CD4-positive, CD25-positive, alpha-beta regulatory T cell (primary cell): ENCODE results near the gene MYMK. TPM values are rescaled to one million over a fixed set of nuclear protein-coding genes. Genes with fewer than 3 reads are reported as not detected.
A peak's percentile ranks its signal among the peaks of the same experiment; 100 is the strongest.

ENCODE experiments used
- ATAC-seq, 2 donors: fragments of 150-1000 bp; cut with Tn5 transposase; one replicate each; pipeline ENCODE4 v1.10.0; 2021; ENCODE audit warnings: low read depth in 2 of 2, moderate number of reproducible peaks in 2 of 2, moderate library complexity in 1 of 2
- DNase-seq, 3 donors: peaks; one replicate each; pipeline versions ENCODE4 v3.0.0 to v3.0.0-alpha.2; 2012 to 2022; ENCODE audit warnings: mixed read lengths in 1 of 3
- H3K27ac ChIP-seq: one replicate; pipeline ENCODE4 v1.7.0; 2013; ENCODE audit warnings: mild to moderate bottlenecking, low read length; ENCODE audit not compliant: insufficient read depth, poor library complexity, severe bottlenecking
- H3K27me3 ChIP-seq: one replicate; pipeline ENCODE4 v1.7.0; 2013; ENCODE audit warnings: low read length; ENCODE audit not compliant: control insufficient read depth, insufficient read depth
- H3K36me3 ChIP-seq: one replicate; pipeline ENCODE4 v1.7.0; 2013; ENCODE audit warnings: mild to moderate bottlenecking, low read length, moderate library complexity; ENCODE audit not compliant: control insufficient read depth, insufficient read depth
- H3K4me1 ChIP-seq: 2 replicates; pipeline ENCODE4 v1.7.0; 2013; ENCODE audit warnings: mild to moderate bottlenecking, low read length; ENCODE audit not compliant: insufficient read depth, control insufficient read depth, poor library complexity, severe bottlenecking
- H3K4me3 ChIP-seq: one replicate; pipeline ENCODE4 v1.7.0; 2013; ENCODE audit warnings: low read depth, mild to moderate bottlenecking, low read length, moderate library complexity
- H3K9me3 ChIP-seq, 2 experiments: 1 replicate in 1 of 2; 2 replicates in 1 of 2; pipeline ENCODE4 v1.7.0; 2013; ENCODE audit warnings: low read length in 2 of 2, mild to moderate bottlenecking in 1 of 2, moderate library complexity in 1 of 2; ENCODE audit not compliant: control insufficient read depth in 2 of 2
- H3K27ac Mint-ChIP-seq, 3 donors: one replicate each; pipeline ENCODE4 v1.8.0; 2020 to 2022; ENCODE audit warnings: mild to moderate bottlenecking in 3 of 3, mixed read lengths in 3 of 3, moderate library complexity in 2 of 3
- H3K27me3 Mint-ChIP-seq: one replicate; pipeline ENCODE4 v1.8.0; 2022; ENCODE audit warnings: mild to moderate bottlenecking, mixed read lengths
- H3K36me3 Mint-ChIP-seq: one replicate; pipeline ENCODE4 v1.8.0; 2020; ENCODE audit warnings: mixed read lengths
- H3K4me1 Mint-ChIP-seq, 4 donors: one replicate each; pipeline ENCODE4 v1.8.0; 2020 to 2022; ENCODE audit warnings: mixed read lengths in 4 of 4, mild to moderate bottlenecking in 1 of 4
- H3K4me3 Mint-ChIP-seq, 4 donors: one replicate each; pipeline ENCODE4 v1.8.0; 2020 to 2022; ENCODE audit warnings: mild to moderate bottlenecking in 4 of 4, mixed read lengths in 4 of 4, moderate library complexity in 3 of 4
- H3K9me3 Mint-ChIP-seq, 7 donors: one replicate each; pipeline ENCODE4 v1.8.0; 2020 to 2022; ENCODE audit warnings: mixed read lengths in 7 of 7, mild to moderate bottlenecking in 3 of 7, moderate library complexity in 2 of 7
- polyA plus RNA-seq, 4 donors: library from polyadenylated mRNA; unstranded; fragments of 300-500 nt; fragmentation: Illumina TruSeq; gene quantifications; one replicate each; pipeline ENCODE4 v1.2.3, GENCODE V29; 2021
- total RNA-seq: library from RNA; stranded (reverse); gene quantifications from one replicate; pipeline ENCODE4 v1.2.3, GENCODE V29; 2022

MYMK gene
- total and polyA plus RNA-seq, 5 donors from 2014 or later: not detected

DNA sequence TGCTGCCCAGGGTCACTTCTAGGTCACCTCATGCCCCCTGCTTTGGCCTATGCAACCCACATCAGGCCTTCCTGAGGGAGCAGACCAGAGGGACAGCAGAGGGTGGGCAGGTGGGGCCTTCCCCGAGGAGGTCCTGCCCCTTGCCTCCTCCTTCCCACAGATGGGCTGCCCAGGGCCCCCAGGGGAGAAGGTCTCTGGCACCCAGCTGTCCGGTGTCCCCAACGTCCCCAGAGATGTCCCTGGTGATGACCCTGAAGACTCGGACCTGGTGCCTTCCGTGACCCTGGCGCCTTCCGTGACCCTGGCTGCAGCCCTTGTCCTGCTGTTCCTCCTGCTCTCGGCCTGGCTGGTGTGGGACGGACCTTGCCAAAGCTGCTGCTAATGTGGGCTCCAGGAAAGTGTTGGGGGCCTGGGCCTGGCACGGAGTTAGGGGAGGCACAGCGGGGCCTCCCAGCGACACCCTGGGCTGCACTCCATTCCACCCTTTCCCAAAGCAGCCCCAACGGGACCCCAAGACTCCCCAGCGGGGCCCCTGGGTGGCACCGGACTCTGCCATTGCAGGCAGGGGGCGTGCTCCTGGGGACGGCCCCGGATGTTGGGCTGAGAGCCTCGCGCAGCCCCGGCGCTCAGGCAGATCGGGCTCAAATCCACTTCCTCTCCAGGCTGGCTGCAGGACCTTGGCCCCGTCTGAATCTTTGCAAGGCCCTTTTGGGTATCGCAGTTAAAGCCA, 39.1 kb downstream of the MYMK start:
- Mint-ChIP-seq H3K9me3 (no peaks in the 10 kb centered on the region), H3K36me3 (no peaks in the 10 kb centered on the region), H3K4me1 (peaks cover 0 to 10% (median 0%) of the 10 kb centered on the region in 4 donors), H3K4me3 (no peak overlapping the region), H3K27ac (no peak overlapping the region), H3K27me3 (peaks cover 6% of the 10 kb centered on the region)
- Histone ChIP-seq H3K4me1 (peaks cover 6% of the 10 kb centered on the region), H3K27me3 (no peaks in the 10 kb centered on the region), H3K9me3 (no peaks in the 10 kb centered on the region), H3K4me3 (no peak overlapping the region), H3K36me3 (no peaks in the 10 kb centered on the region), H3K27ac (no peak overlapping the region)
- DNase-seq: peak in 1 of 3 donors; percentile 45
- ATAC-seq: no peak

GRCh38 chr9:133484671-133485437, 39.9 kb downstream of the MYMK start:
- H3K36me3 ChIP-seq: no peaks in the 10 kb centered on the region
- H3K9me3 Mint-ChIP-seq: no peaks in the 10 kb centered on the region
- H3K4me1 Mint-ChIP-seq: peaks cover 0 to 12% (median 2%) of the 10 kb centered on the region in 4 donors
- peaks cover 6% of the 10 kb centered on the region for H3K27me3 Mint-ChIP-seq
- H3K4me3 ChIP-seq: no peak overlapping the region
- no peaks in the 10 kb centered on the region for H3K27me3 ChIP-seq
- no peaks in the 10 kb centered on the region for H3K9me3 ChIP-seq
- no peak overlapping the region for H3K4me3 Mint-ChIP-seq
- no peak overlapping the region for H3K27ac ChIP-seq
- peaks cover 7% of the 10 kb centered on the region for H3K4me1 ChIP-seq
- no peak overlapping the region for H3K27ac Mint-ChIP-seq
- ATAC-seq (no peak), DNase-seq (no peak)
- H3K36me3 Mint-ChIP-seq: no peaks in the 10 kb centered on the region

GRCh38 chr9:133483611-133484010, 41.1 kb downstream of the MYMK start:
- H3K9me3 ChIP-seq: no peaks in the 10 kb centered on the region
- no peak overlapping the region for H3K4me3 ChIP-seq
- Mint-ChIP-seq H3K4me1 (peaks cover 0 to 18% (median 5%) of the 10 kb centered on the region in 4 donors), H3K9me3 (no peaks in the 10 kb centered on the region), H3K27me3 (peaks cover 6% of the 10 kb centered on the region), H3K36me3 (no peaks in the 10 kb centered on the region), H3K4me3 (no peak overlapping the region), H3K27ac (no peak overlapping the region)
- no peaks in the 10 kb centered on the region for H3K27me3 ChIP-seq
- H3K36me3 ChIP-seq: no peaks in the 10 kb centered on the region
- DNase-seq: no peak
- ATAC-seq: no peak
- H3K4me1 ChIP-seq: peaks cover 19% of the 10 kb centered on the region
- no peak overlapping the region for H3K27ac ChIP-seq

- Mint-ChIP-seq H3K4me1 (peaks cover 0 to 15% (median 7%) of the 10 kb centered on the region in 4 donors), H3K9me3 (no peaks in the 10 kb centered on the region), H3K27ac (peak within 1 kb of the TSS in 2 of 3 donors; percentile 65 to 80), H3K27me3 (no peaks in the 10 kb centered on the region), H3K4me3 (peak within 1 kb of the TSS; percentile 35 to 82 (median 68)), H3K36me3 (no peaks in the 10 kb centered on the region)
- peak; percentile 96 to 97 for ATAC-seq
- H3K27me3 ChIP-seq: no peaks in the 10 kb centered on the region
- H3K27ac ChIP-seq: peak within 1 kb of the TSS; percentile 60
- no peaks in the 10 kb centered on the region for H3K36me3 ChIP-seq
- peaks cover 14% of the 10 kb centered on the region for H3K4me1 ChIP-seq
- DNase-seq: peak; percentile 79 to 84 (median 79)
- peak within 1 kb of the TSS; percentile 44 for H3K4me3 ChIP-seq
- H3K9me3 ChIP-seq: no peaks in the 10 kb centered on the region
Observed at GRCh38 chr9:133478851-133479711, 45.7 kb downstream of the MYMK start, which contains the start of gene SLC2A6. Gene SLC2A6, minus strand, starts transcription at chr9:133479099. Its CDS starts 40 bp downstream, at chr9:133479059.

DNA sequence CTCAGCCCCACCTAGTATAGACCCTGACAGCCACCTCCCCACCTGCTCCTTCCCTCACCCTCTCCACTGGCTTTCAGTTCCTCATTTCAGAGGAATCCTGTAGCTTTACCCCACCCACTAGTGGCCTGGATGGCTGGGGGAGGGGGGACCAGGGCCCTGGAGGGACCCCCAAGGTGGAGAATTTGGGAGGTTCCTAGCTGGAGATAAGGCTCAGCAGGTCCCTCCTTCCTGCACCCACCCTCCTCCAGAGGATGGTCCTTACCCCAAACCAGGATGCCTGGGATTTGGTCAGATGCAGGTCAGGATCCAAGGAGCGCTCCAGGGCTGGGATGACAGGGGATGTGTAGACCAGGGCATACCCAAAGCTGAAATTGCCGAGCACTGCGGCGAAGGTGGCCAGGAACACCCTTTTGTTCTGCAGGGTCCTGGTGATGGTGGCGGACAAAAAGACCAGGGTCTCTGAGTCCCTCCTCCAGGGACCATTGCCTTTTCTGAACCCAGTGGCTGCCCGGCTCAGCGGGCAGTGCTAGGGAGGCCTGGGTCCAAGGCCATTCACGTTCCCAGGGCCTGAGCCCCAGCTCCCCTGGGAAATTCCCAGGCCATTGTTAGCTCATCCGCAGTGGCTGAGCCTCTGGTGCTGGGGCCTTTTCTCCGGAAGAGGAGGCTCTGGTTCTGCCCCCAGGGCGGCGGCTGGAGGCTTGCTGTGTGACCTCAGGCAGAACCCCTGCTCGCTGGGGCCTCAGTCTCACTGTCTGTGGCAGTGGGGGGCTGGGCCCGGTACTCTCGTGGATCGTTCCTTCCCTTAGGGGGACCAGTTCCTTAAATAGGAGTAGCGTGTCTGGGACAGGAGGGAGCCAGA, 46.5 kb downstream of the MYMK start:
- ATAC-seq (peak in 1 of 2 donors; percentile 4), DNase-seq (no peak)
- peak overlapping the region; percentile 15 to 56 (median 49) for H3K4me3 Mint-ChIP-seq
- H3K4me1 ChIP-seq: peaks cover 14% of the 10 kb centered on the region
- H3K27me3 Mint-ChIP-seq: no peaks in the 10 kb centered on the region
- no peaks in the 10 kb centered on the region for H3K9me3 Mint-ChIP-seq
- no peaks in the 10 kb centered on the region for H3K9me3 ChIP-seq
- peak overlapping the region; percentile 47 for H3K27ac ChIP-seq
- H3K36me3 Mint-ChIP-seq: no peaks in the 10 kb centered on the region
- no peaks in the 10 kb centered on the region for H3K36me3 ChIP-seq
- H3K27ac Mint-ChIP-seq: no peak overlapping the region
- no peaks in the 10 kb centered on the region for H3K27me3 ChIP-seq
- H3K4me1 Mint-ChIP-seq: peaks cover 0 to 15% (median 7%) of the 10 kb centered on the region in 4 donors
- H3K4me3 ChIP-seq: no peak overlapping the region

GRCh38 chr9:133477461-133477860, 47.3 kb downstream of the MYMK start:
- Mint-ChIP-seq H3K36me3 (no peaks in the 10 kb centered on the region), H3K4me3 (peak overlapping the region in 3 of 4 donors; percentile 15 to 56 (median 26)), H3K27me3 (no peaks in the 10 kb centered on the region), H3K4me1 (peaks cover 0 to 15% (median 7%) of the 10 kb centered on the region in 4 donors), H3K9me3 (no peaks in the 10 kb centered on the region), H3K27ac (no peak overlapping the region)
- Histone ChIP-seq H3K27me3 (no peaks in the 10 kb centered on the region), H3K4me3 (no peak overlapping the region), H3K27ac (no peak overlapping the region), H3K9me3 (no peaks in the 10 kb centered on the region), H3K4me1 (peaks cover 14% of the 10 kb centered on the region), H3K36me3 (no peaks in the 10 kb centered on the region)
- ATAC-seq (no peak), DNase-seq (no peak)

GRCh38 chr9:133476941-133477340, 47.8 kb downstream of the MYMK start:
- H3K27ac ChIP-seq: no peak overlapping the region
- no peak overlapping the region for H3K27ac Mint-ChIP-seq
- no peak overlapping the region for H3K4me3 ChIP-seq

More at GRCh38 chr9:133476941-133477340, 47.8 kb downstream of the MYMK start:
- H3K27me3 ChIP-seq: no peaks in the 10 kb centered on the region
- H3K27me3 Mint-ChIP-seq: no peaks in the 10 kb centered on the region
- ATAC-seq: no peak
- peaks cover 0 to 15% (median 7%) of the 10 kb centered on the region in 4 donors for H3K4me1 Mint-ChIP-seq
- H3K4me1 ChIP-seq: peaks cover 14% of the 10 kb centered on the region
- no peak overlapping the region for H3K4me3 Mint-ChIP-seq
- no peaks in the 10 kb centered on the region for H3K36me3 ChIP-seq
- H3K9me3 Mint-ChIP-seq: no peaks in the 10 kb centered on the region
- H3K9me3 ChIP-seq: no peaks in the 10 kb centered on the region
- no peaks in the 10 kb centered on the region for H3K36me3 Mint-ChIP-seq
- no peak for DNase-seq
